T-helper 2 cell treated with Interferon-gamma antibody and Interleukin-4, amounts not matched to agents 100 ng/mL and 5 ng/mL, for 36 hours (primary cell): ENCODE results near the gene HCFC1R1. TPM values are rescaled to one million over a fixed set of nuclear protein-coding genes. Genes with fewer than 3 reads are reported as not detected.

Experiments used
- intact Hi-C: fragments of 100-400 bp; cut with micrococcal nuclease; formaldehyde crosslinking; loops from one replicate; pipeline ENCODE4 v1.15.1; 2023
- total RNA-seq: library from RNA; stranded (reverse); gene quantifications from 2 replicates; pipeline ENCODE4 v1.2.3, GENCODE V29; 2022

The HCFC1R1 gene
- total RNA-seq, 1 donor from 2014 or later, result 29.2 TPM

GRCh38 chr16:3004319-3004718 lies 19.4 kb downstream of the HCFC1R1 start:
- intact Hi-C loops, result loop anchor here (1.0 kb wide), 1 partner anchor 16 kb away; the partner anchor contains the start of gene TNFRSF12A

GRCh38 chr16:3003582-3004270 lies 20.0 kb downstream of the HCFC1R1 start:
- intact Hi-C loops, result loop anchor here (1.0 kb wide), 1 partner anchor 17 kb away; the partner anchor contains the start of gene TNFRSF12A

- intact Hi-C loops, result no loop called here
Measured at GRCh38 chr16:3001316-3001715, 22.4 kb downstream of the HCFC1R1 start.

GRCh38 chr16:3000540-3000939 lies 23.2 kb downstream of the HCFC1R1 start:
- intact Hi-C loops, result no loop called here

GRCh38 chr16:2999929-3000328 lies 23.8 kb downstream of the HCFC1R1 start:
- intact Hi-C loops, result no loop called here

- intact Hi-C loops, result no loop called here
Measured at GRCh38 chr16:2996298-2996697, 27.4 kb downstream of the HCFC1R1 start.

- intact Hi-C loops, result no loop called here
Measured at GRCh38 chr16:2992383-2993081, 31.2 kb downstream of the HCFC1R1 start.

- intact Hi-C loops, result no loop called here
Measured at GRCh38 chr16:2991566-2992261, 32.0 kb downstream of the HCFC1R1 start.

- intact Hi-C loops, result no loop called here
Measured at GRCh38 chr16:2990891-2991290, 32.9 kb downstream of the HCFC1R1 start.

- intact Hi-C loops, result no loop called here
Measured at GRCh38 chr16:2988590-2989099, 35.1 kb downstream of the HCFC1R1 start.

GRCh38 chr16:2987833-2988232 lies 35.9 kb downstream of the HCFC1R1 start:
- intact Hi-C loops, result no loop called here

- intact Hi-C loops, result no loop called here
Measured at GRCh38 chr16:2987286-2987685, 36.5 kb downstream of the HCFC1R1 start.

GRCh38 chr16:2986623-2987188 lies 37.0 kb downstream of the HCFC1R1 start:
- intact Hi-C loops, result no loop called here

GRCh38 chr16:2985893-2986355 lies 37.8 kb downstream of the HCFC1R1 start:
- intact Hi-C loops, result no loop called here

GRCh38 chr16:2985462-2985861 lies 38.3 kb downstream of the HCFC1R1 start:
- intact Hi-C loops, result no loop called here

GRCh38 chr16:2983706-2984136 lies 40.0 kb downstream of the HCFC1R1 start:
- intact Hi-C loops, result loop anchor here (5.0 kb wide), 1 partner anchor 76 kb away; no protein-coding TSS in a partner anchor

- intact Hi-C loops, result loop anchor here (5.0 kb wide), 1 partner anchor 75 kb away; no protein-coding TSS in a partner anchor
Measured at GRCh38 chr16:2982402-2982801, 41.3 kb downstream of the HCFC1R1 start.

- intact Hi-C loops, result loop anchor here (5.0 kb wide), 1 partner anchor 75 kb away; no protein-coding TSS in a partner anchor
Measured at GRCh38 chr16:2981899-2982250, 41.9 kb downstream of the HCFC1R1 start.

- intact Hi-C loops, result loop anchor here (5.0 kb wide), 1 partner anchor 74 kb away; no protein-coding TSS in a partner anchor
Measured at GRCh38 chr16:2981177-2981898, 42.4 kb downstream of the HCFC1R1 start.
